ENCODE data around the gene GALNT17.
"Not testable (repeated sequence)": the region's sequence is repeated elsewhere in the genome, so short reads cannot be mapped to it uniquely, and the experiment has no call there.

DNA sequence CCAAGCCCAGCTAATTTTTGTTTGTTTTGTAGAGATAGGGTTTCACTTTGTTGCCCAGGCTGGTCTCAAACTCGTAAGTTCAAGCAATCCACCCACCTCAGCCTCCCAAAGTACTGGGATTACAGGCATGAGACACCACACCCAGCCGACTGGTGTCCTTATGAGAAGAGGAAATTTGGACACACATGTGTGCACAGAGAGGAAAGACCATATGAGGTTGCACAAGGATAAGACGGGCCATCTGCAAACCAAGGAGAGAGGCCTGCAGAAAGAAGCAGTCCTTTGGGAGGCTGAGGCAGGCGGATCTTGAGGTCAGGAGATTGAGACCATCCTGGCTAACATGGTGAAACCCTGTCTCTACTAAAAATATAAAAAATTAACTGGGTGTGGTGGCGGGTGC lies 130.9 kb downstream of the GALNT17 start:
- not testable (repeated sequence) for TF ChIP-seq CTCF, POLR2A (IDR thresholded peaks at IDR 0.05)
